Panc1 (cell line): ENCODE data around the gene NPM1. TPM values are rescaled to one million over a fixed set of nuclear protein-coding genes. Genes with fewer than 3 reads are reported as not detected.

Experiments
- ATAC-seq: fragments of 200-7000 bp; cut with Tn5 transposase; 2 replicates; pipeline ENCODE4 v1.9.1; 2020; ENCODE audit warnings: mild to moderate bottlenecking, moderate library complexity
- BruUV-seq: library from RNA; stranded (reverse); fragments of 400-500 nt; replicated peaks from 2 replicates; lab custom pipeline; 2021; lab: Mats Ljungman, UMichigan
- CTCF ChIA-PET: fragments of 300-600 bp; sonication (Branson Sonifier 250); formaldehyde crosslinking; loops from one replicate; lab custom pipeline; 2022; ENCODE audit warnings: antibody characterized with exemption; lab: Charles Lee
- POLR2A ChIA-PET: fragments of 300-600 bp; sonication (Branson Sonifier 250); formaldehyde crosslinking; loops from one replicate; lab custom pipeline; 2022; ENCODE audit warnings: antibody characterized with exemption; lab: Charles Lee
- DNase-seq: peaks from one replicate; pipeline ENCODE4 v3.0.0-alpha.2; 2010; ENCODE audit warnings: low read depth, low spot score
- H3K27ac ChIP-seq: 2 replicates; pipeline ENCODE4 v1.5.1; 2011; ENCODE audit warnings: mild to moderate bottlenecking, low read length, inconsistent platforms
- H3K27me3 ChIP-seq: fragments of 200-500 bp; sonication (Bioruptor generic); 2 replicates; pipeline ENCODE4 v1.6.0; 2014; ENCODE audit warnings: low read length, inconsistent platforms; ENCODE audit not compliant: control insufficient read depth, insufficient read depth
- H3K36me3 ChIP-seq: fragments of 200-500 bp; sonication (Bioruptor generic); 2 replicates; pipeline ENCODE4 v1.5.1; 2014; ENCODE audit warnings: inconsistent platforms, mild to moderate bottlenecking, low read length, moderate library complexity; ENCODE audit not compliant: control insufficient read depth, insufficient read depth
- H3K4me1 ChIP-seq: 2 replicates; pipeline ENCODE4 v1.5.1; 2011; ENCODE audit warnings: inconsistent platforms, mild to moderate bottlenecking, low read length, moderate library complexity; ENCODE audit not compliant: control insufficient read depth, insufficient read depth
- H3K4me3 ChIP-seq, 2 experiments: 2 replicates each; pipeline ENCODE4 v1.5.1; 2011 to 2012; ENCODE audit warnings: low read depth in 2 of 2, low read length in 2 of 2, mild to moderate bottlenecking in 2 of 2, inconsistent platforms in 1 of 2, moderate library complexity in 1 of 2
- H3K9me3 ChIP-seq: fragments of 200-500 bp; sonication (Bioruptor generic); 2 replicates; pipeline ENCODE4 v1.5.1; 2014; ENCODE audit warnings: low read depth, mild to moderate bottlenecking, inconsistent platforms, low read length, moderate library complexity; ENCODE audit not compliant: control insufficient read depth, insufficient read depth
- POLR2AphosphoS5 ChIP-seq: IDR thresholded peaks from 2 replicates; pipeline ENCODE4 v1.6.1; 2012; ENCODE audit warnings: mild to moderate bottlenecking, low read depth, low read length, moderate library complexity
- SIN3A ChIP-seq: IDR thresholded peaks from 2 replicates; pipeline ENCODE4 v1.6.1; 2012; ENCODE audit warnings: low read depth, mild to moderate bottlenecking, low read length, moderate library complexity, borderline replicate concordance; ENCODE audit not compliant: insufficient read depth
- TCF7L2 ChIP-seq: IDR thresholded peaks from 2 replicates; pipeline ENCODE4 v1.6.1; 2011; ENCODE audit warnings: mild to moderate bottlenecking, low read depth, low read length, inconsistent platforms
- in situ Hi-C: cut with HindIII; loops from 2 replicates; pipeline ENCODE4 v1.10.0; 2016; ENCODE audit warnings: low sequenced_read_pairs, low pct_unique_long_range_greater_than_20kb
- intact Hi-C: fragments of 100-400 bp; cut with micrococcal nuclease; formaldehyde crosslinking; loops from one replicate; pipeline ENCODE4 v1.10.0; 2022; ENCODE audit not compliant: unreplicated experiment
- total RNA-seq: library from RNA; stranded (reverse); gene quantifications from one replicate; pipeline ENCODE4 v1.2.1, GENCODE V29; 2021; ENCODE audit not compliant: unreplicated experiment
- TF ChIP-seq, protein P1 (sequence below), 2 experiments: IDR thresholded peaks; 2 replicates each; pipeline ENCODE4 v1.6.1; 2011 to 2012; ENCODE audit warnings: low read depth in 2 of 2, control low read depth in 1 of 2, low read length in 1 of 2, mild to moderate bottlenecking in 1 of 2, moderate library complexity in 1 of 2; ENCODE audit not compliant: insufficient read depth in 1 of 2
- TF ChIP-seq, protein P2 (sequence below): fragments of 450-650 bp; IDR thresholded peaks from 2 replicates; pipeline ENCODE4 v1.5.1; 2017; ENCODE audit warnings: mild to moderate bottlenecking

Gene NPM1
- total RNA-seq, 1 experiment from 2014 or later: 1,864 TPM

GRCh38 chr5:171436804-171437285 is 49.2 kb downstream of the NPM1 start:
- ChIA-PET CTCF (no interaction called here), POLR2A (no interaction called here)
- Histone ChIP-seq H3K27me3 (no peaks in the 10 kb centered on the region), H3K9me3 (no peaks in the 10 kb centered on the region), H3K4me3 (no peak overlapping the region), H3K4me1 (no peaks in the 10 kb centered on the region), H3K36me3 (no peaks in the 10 kb centered on the region), H3K27ac (no peak overlapping the region)
- intact Hi-C loops (no loop called here), in situ Hi-C loops (no loop called here)
- DNase-seq: no peak
- no peak for ATAC-seq
- no TSS peak for BruUV-seq
- TF ChIP-seq SIN3A: no peak
- TF ChIP-seq, protein P1, sequence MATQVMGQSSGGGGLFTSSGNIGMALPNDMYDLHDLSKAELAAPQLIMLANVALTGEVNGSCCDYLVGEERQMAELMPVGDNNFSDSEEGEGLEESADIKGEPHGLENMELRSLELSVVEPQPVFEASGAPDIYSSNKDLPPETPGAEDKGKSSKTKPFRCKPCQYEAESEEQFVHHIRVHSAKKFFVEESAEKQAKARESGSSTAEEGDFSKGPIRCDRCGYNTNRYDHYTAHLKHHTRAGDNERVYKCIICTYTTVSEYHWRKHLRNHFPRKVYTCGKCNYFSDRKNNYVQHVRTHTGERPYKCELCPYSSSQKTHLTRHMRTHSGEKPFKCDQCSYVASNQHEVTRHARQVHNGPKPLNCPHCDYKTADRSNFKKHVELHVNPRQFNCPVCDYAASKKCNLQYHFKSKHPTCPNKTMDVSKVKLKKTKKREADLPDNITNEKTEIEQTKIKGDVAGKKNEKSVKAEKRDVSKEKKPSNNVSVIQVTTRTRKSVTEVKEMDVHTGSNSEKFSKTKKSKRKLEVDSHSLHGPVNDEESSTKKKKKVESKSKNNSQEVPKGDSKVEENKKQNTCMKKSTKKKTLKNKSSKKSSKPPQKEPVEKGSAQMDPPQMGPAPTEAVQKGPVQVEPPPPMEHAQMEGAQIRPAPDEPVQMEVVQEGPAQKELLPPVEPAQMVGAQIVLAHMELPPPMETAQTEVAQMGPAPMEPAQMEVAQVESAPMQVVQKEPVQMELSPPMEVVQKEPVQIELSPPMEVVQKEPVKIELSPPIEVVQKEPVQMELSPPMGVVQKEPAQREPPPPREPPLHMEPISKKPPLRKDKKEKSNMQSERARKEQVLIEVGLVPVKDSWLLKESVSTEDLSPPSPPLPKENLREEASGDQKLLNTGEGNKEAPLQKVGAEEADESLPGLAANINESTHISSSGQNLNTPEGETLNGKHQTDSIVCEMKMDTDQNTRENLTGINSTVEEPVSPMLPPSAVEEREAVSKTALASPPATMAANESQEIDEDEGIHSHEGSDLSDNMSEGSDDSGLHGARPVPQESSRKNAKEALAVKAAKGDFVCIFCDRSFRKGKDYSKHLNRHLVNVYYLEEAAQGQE (IDR thresholded peaks at IDR 0.05; ENCODE audit: insufficient read depth in 1 of 2, low read depth in 2 of 2, low read length in 1 of 2): no peak
- no peak for TF ChIP-seq POLR2AphosphoS5
- TF ChIP-seq, protein P2, sequence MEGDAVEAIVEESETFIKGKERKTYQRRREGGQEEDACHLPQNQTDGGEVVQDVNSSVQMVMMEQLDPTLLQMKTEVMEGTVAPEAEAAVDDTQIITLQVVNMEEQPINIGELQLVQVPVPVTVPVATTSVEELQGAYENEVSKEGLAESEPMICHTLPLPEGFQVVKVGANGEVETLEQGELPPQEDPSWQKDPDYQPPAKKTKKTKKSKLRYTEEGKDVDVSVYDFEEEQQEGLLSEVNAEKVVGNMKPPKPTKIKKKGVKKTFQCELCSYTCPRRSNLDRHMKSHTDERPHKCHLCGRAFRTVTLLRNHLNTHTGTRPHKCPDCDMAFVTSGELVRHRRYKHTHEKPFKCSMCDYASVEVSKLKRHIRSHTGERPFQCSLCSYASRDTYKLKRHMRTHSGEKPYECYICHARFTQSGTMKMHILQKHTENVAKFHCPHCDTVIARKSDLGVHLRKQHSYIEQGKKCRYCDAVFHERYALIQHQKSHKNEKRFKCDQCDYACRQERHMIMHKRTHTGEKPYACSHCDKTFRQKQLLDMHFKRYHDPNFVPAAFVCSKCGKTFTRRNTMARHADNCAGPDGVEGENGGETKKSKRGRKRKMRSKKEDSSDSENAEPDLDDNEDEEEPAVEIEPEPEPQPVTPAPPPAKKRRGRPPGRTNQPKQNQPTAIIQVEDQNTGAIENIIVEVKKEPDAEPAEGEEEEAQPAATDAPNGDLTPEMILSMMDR: no peak
- TF ChIP-seq TCF7L2: no peak

DNA sequence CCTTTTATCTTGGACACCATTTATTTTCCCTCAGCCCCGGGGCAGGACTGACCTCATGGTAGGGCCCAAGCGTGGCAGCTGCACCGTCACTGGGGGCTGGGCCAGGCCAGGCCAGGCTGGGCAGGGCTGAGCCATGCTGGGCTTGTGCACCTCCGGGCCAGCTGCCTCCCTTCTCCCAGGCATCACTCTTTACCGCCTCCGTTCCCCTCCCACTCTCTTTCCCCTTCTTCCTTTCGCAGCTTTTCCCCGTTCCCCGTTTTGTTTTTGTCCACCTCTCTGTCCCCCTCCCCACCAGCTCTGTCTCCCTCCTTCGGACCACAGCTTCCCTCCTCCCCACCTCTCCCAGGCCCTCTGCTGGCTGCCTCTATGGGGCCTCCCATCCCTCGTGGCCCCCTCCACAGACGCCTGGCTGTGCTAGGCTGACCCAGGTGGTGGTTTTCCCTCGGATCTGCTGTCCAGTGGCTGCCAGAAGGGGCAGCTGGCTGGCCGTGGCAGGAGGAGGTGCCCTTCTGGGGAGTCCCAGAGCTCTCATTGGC is 49.7 kb downstream of the NPM1 start:
- ChIA-PET CTCF (no interaction called here), POLR2A (interaction anchor here (0.6 kb wide), 1 partner anchor 1723 kb away, joined by 3 read pairs; no protein-coding TSS in a partner anchor)
- H3K4me1 ChIP-seq: no peaks in the 10 kb centered on the region
- DNase-seq (no peak), ATAC-seq (no peak)
- intact Hi-C loops: no loop called here
- H3K4me3 ChIP-seq: no peak overlapping the region
- no peaks in the 10 kb centered on the region for H3K27me3 ChIP-seq
- no peaks in the 10 kb centered on the region for H3K36me3 ChIP-seq
- TF ChIP-seq TCF7L2 (no peak), SIN3A (no peak), POLR2AphosphoS5 (no peak)
- TF ChIP-seq, protein P2: no peak
- TF ChIP-seq, protein P1 (IDR thresholded peaks at IDR 0.05; ENCODE audit: insufficient read depth in 1 of 2, low read depth in 2 of 2, low read length in 1 of 2): no peak
- H3K27ac ChIP-seq: no peak overlapping the region
- in situ Hi-C loops: no loop called here
- BruUV-seq: no TSS peak
- H3K9me3 ChIP-seq: no peaks in the 10 kb centered on the region
